Neutrophil (primary cell): ENCODE data around the gene TFAP2C.

Experiments used
- H3K27ac ChIP-seq: fragments of 200-600 bp; sonication (generic); 2 replicates; pipeline ENCODE4 v1.5.1; 2016; ENCODE audit warnings: mild to moderate bottlenecking, moderate library complexity
- H3K27me3 ChIP-seq: fragments of 200-600 bp; sonication (generic); 2 replicates; pipeline ENCODE4 v1.6.0; 2016; ENCODE audit warnings: mild to moderate bottlenecking
- H3K36me3 ChIP-seq: fragments of 200-600 bp; sonication (generic); 2 replicates; pipeline ENCODE4 v1.5.1; 2017
- H3K4me1 ChIP-seq, 2 experiments: fragments of 200-600 bp in 1 of 2; sonication (generic) in 1 of 2; 1 replicate in 1 of 2; 2 replicates in 1 of 2; pipeline versions ENCODE4 v1.5.1 to v1.6.1; 2013 to 2016; ENCODE audit warnings: low read depth in 1 of 2, low read length in 1 of 2, mild to moderate bottlenecking in 1 of 2, moderate library complexity in 1 of 2; ENCODE audit not compliant: control insufficient read depth in 1 of 2, insufficient read depth in 1 of 2
- H3K4me3 ChIP-seq, 2 experiments: fragments of 200-600 bp in 1 of 2; sonication (generic) in 1 of 2; 1 replicate in 1 of 2; 2 replicates in 1 of 2; pipeline ENCODE4 v1.5.1; 2013 to 2016; ENCODE audit warnings: low read depth in 1 of 2, low read length in 1 of 2, mild to moderate bottlenecking in 1 of 2, moderate library complexity in 1 of 2
- H3K9me3 ChIP-seq: fragments of 200-600 bp; sonication (generic); 2 replicates; pipeline ENCODE4 v1.5.1; 2016
- CTCF ChIP-seq: fragments of 200-600 bp; sonication (generic); IDR thresholded peaks from 2 replicates; pipeline ENCODE4 v1.5.1; 2016; ENCODE audit warnings: antibody characterized with exemption

The TFAP2C gene

GRCh38 chr20:56687061-56687460, 58.0 kb downstream of the TFAP2C start:
- Histone ChIP-seq H3K36me3 (no peaks in the 10 kb centered on the region), H3K4me1 (no peaks in the 10 kb centered on the region), H3K4me3 (no peak overlapping the region), H3K27ac (no peak overlapping the region), H3K27me3 (peaks cover 6% of the 10 kb centered on the region), H3K9me3 (no peaks in the 10 kb centered on the region)
- no peak for TF ChIP-seq CTCF

- Histone ChIP-seq H3K36me3 (no peaks in the 10 kb centered on the region), H3K27me3 (peaks cover 6% of the 10 kb centered on the region), H3K4me1 (no peaks in the 10 kb centered on the region), H3K4me3 (no peak overlapping the region), H3K27ac (no peak overlapping the region), H3K9me3 (no peaks in the 10 kb centered on the region)
- TF ChIP-seq CTCF: no peak
Observed at GRCh38 chr20:56688106-56688505, 59.0 kb downstream of the TFAP2C start.
